Activated T-helper 2 cell treated with anti-CD3 and anti-CD28 coated beads, Interferon-gamma antibody, Interleukin-2, Interleukin-4, amounts not matched to agents 10 μg/mL and 5 μg/mL and 100 μg/mL, durations not matched to agents 14 hours and 24 hours and 36 hours (primary cell): ENCODE measurements around the gene CFAP100. TPM values are rescaled to one million over a fixed set of nuclear protein-coding genes. Genes with fewer than 3 reads are reported as not detected.

Source experiments
- DNase-seq: peaks from one replicate; pipeline ENCODE4 v3.0.0; 2021; ENCODE audit warnings: low spot score
- H3K27ac Mint-ChIP-seq: one replicate; pipeline ENCODE4 v1.8.0; 2021; ENCODE audit warnings: mixed read lengths
- H3K27me3 Mint-ChIP-seq: one replicate; pipeline ENCODE4 v1.8.0; 2021; ENCODE audit warnings: low read depth, mixed read lengths
- H3K36me3 Mint-ChIP-seq: one replicate; pipeline ENCODE4 v1.8.0; 2021; ENCODE audit warnings: low read depth, mixed read lengths
- H3K4me1 Mint-ChIP-seq: one replicate; pipeline ENCODE4 v1.8.0; 2021; ENCODE audit warnings: low read depth, mixed read lengths
- H3K4me3 Mint-ChIP-seq: one replicate; pipeline ENCODE4 v1.8.0; 2021; ENCODE audit warnings: low read depth, mild to moderate bottlenecking, moderate library complexity, mixed read lengths
- H3K9me3 Mint-ChIP-seq: one replicate; pipeline ENCODE4 v1.8.0; 2021; ENCODE audit warnings: mixed read lengths
- intact Hi-C: fragments of 100-400 bp; cut with micrococcal nuclease; formaldehyde crosslinking; loops from one replicate; pipeline ENCODE4 v1.15.1; 2023
- total RNA-seq: library from RNA; stranded (reverse); gene quantifications from 2 replicates; pipeline ENCODE4 v1.2.3, GENCODE V29; 2022

Gene CFAP100
- total RNA-seq, 1 donor from 2014 or later: not detected

GRCh38 chr3:126373682-126374601 is 20.8 kb upstream of the CFAP100 start:
- intact Hi-C loops: no loop called here
- DNase-seq: no peak
- H3K27me3 Mint-ChIP-seq: no peaks in the 10 kb centered on the region
- H3K27ac Mint-ChIP-seq: no peak overlapping the region
- no peaks in the 10 kb centered on the region for H3K4me1 Mint-ChIP-seq
- no peak overlapping the region for H3K4me3 Mint-ChIP-seq
- no peaks in the 10 kb centered on the region for H3K9me3 Mint-ChIP-seq
- H3K36me3 Mint-ChIP-seq: no peaks in the 10 kb centered on the region

GRCh38 chr3:126375835-126376331 is 18.8 kb upstream of the CFAP100 start:
- H3K4me1 Mint-ChIP-seq: no peaks in the 10 kb centered on the region
- no peak overlapping the region for H3K4me3 Mint-ChIP-seq
- H3K27me3 Mint-ChIP-seq: no peaks in the 10 kb centered on the region
- no peak for DNase-seq
- no peak overlapping the region for H3K27ac Mint-ChIP-seq
- H3K9me3 Mint-ChIP-seq: no peaks in the 10 kb centered on the region
- intact Hi-C loops: no loop called here
- H3K36me3 Mint-ChIP-seq: no peaks in the 10 kb centered on the region

GRCh38 chr3:126376444-126376843 is 18.3 kb upstream of the CFAP100 start:
- no peak overlapping the region for H3K4me3 Mint-ChIP-seq
- H3K36me3 Mint-ChIP-seq: no peaks in the 10 kb centered on the region
- DNase-seq: no peak
- intact Hi-C loops: no loop called here
- H3K4me1 Mint-ChIP-seq: no peaks in the 10 kb centered on the region
- no peaks in the 10 kb centered on the region for H3K9me3 Mint-ChIP-seq
- H3K27ac Mint-ChIP-seq: no peak overlapping the region
- no peaks in the 10 kb centered on the region for H3K27me3 Mint-ChIP-seq

- H3K36me3 Mint-ChIP-seq: no peaks in the 10 kb centered on the region
- no peaks in the 10 kb centered on the region for H3K27me3 Mint-ChIP-seq
- H3K9me3 Mint-ChIP-seq: no peaks in the 10 kb centered on the region
- H3K27ac Mint-ChIP-seq: no peak overlapping the region
- no peaks in the 10 kb centered on the region for H3K4me1 Mint-ChIP-seq
- H3K4me3 Mint-ChIP-seq: no peak overlapping the region
- DNase-seq: no peak
- intact Hi-C loops: no loop called here
These were observed 17.5 kb upstream of the CFAP100 start for GRCh38 chr3:126377211-126377610.

GRCh38 chr3:126378341-126378751 is 16.4 kb upstream of the CFAP100 start:
- no peaks in the 10 kb centered on the region for H3K9me3 Mint-ChIP-seq
- no peaks in the 10 kb centered on the region for H3K4me1 Mint-ChIP-seq
- H3K4me3 Mint-ChIP-seq: no peak overlapping the region
- no peak overlapping the region for H3K27ac Mint-ChIP-seq
- DNase-seq: no peak
- no peaks in the 10 kb centered on the region for H3K36me3 Mint-ChIP-seq
- intact Hi-C loops: no loop called here
- peaks cover 2% of the 10 kb centered on the region for H3K27me3 Mint-ChIP-seq

- intact Hi-C loops: no loop called here
- Mint-ChIP-seq H3K9me3 (no peaks in the 10 kb centered on the region), H3K27ac (no peak overlapping the region), H3K4me1 (no peaks in the 10 kb centered on the region), H3K27me3 (peaks cover 3% of the 10 kb centered on the region), H3K36me3 (no peaks in the 10 kb centered on the region), H3K4me3 (no peak overlapping the region)
- DNase-seq: no peak
These were observed 14.5 kb upstream of the CFAP100 start for GRCh38 chr3:126380011-126380768.

- DNase-seq: no peak
- Mint-ChIP-seq H3K27ac (no peak overlapping the region), H3K27me3 (peaks cover 6% of the 10 kb centered on the region), H3K4me1 (no peaks in the 10 kb centered on the region), H3K4me3 (no peak overlapping the region), H3K36me3 (no peaks in the 10 kb centered on the region), H3K9me3 (no peaks in the 10 kb centered on the region)
- intact Hi-C loops: no loop called here
These were observed 12.7 kb upstream of the CFAP100 start for GRCh38 chr3:126381966-126382365.

- intact Hi-C loops: loop anchor here (5.0 kb wide), 1 partner anchor 252 kb away; no protein-coding TSS in a partner anchor
- peak; percentile 14 for DNase-seq
- Mint-ChIP-seq H3K4me3 (no peak overlapping the region), H3K9me3 (no peaks in the 10 kb centered on the region), H3K27me3 (peaks cover 49% of the 10 kb centered on the region), H3K27ac (no peak overlapping the region), H3K4me1 (peaks cover 3% of the 10 kb centered on the region), H3K36me3 (no peaks in the 10 kb centered on the region)
These were observed 5.5 kb upstream of the CFAP100 start for GRCh38 chr3:126389112-126389793.

GRCh38 chr3:126389794-126390146 is 4.9 kb upstream of the CFAP100 start:
- peaks cover 3% of the 10 kb centered on the region for H3K4me1 Mint-ChIP-seq
- intact Hi-C loops: loop anchor here (5.0 kb wide), 1 partner anchor 252 kb away; no protein-coding TSS in a partner anchor
- no peak overlapping the region for H3K4me3 Mint-ChIP-seq
- H3K27me3 Mint-ChIP-seq: peaks cover 50% of the 10 kb centered on the region
- no peaks in the 10 kb centered on the region for H3K36me3 Mint-ChIP-seq
- no peak for DNase-seq
- H3K27ac Mint-ChIP-seq: no peak overlapping the region
- H3K9me3 Mint-ChIP-seq: no peaks in the 10 kb centered on the region

GRCh38 chr3:126390201-126390600 is 4.5 kb upstream of the CFAP100 start:
- intact Hi-C loops: no loop called here
- Mint-ChIP-seq H3K4me3 (no peak overlapping the region), H3K9me3 (no peaks in the 10 kb centered on the region), H3K4me1 (peaks cover 3% of the 10 kb centered on the region), H3K36me3 (no peaks in the 10 kb centered on the region), H3K27ac (no peak overlapping the region), H3K27me3 (peaks cover 50% of the 10 kb centered on the region)
- DNase-seq: no peak

- no peak overlapping the region for H3K27ac Mint-ChIP-seq
- no peaks in the 10 kb centered on the region for H3K9me3 Mint-ChIP-seq
- intact Hi-C loops: no loop called here
- H3K4me1 Mint-ChIP-seq: peaks cover 3% of the 10 kb centered on the region
- H3K27me3 Mint-ChIP-seq: peaks cover 49% of the 10 kb centered on the region
- DNase-seq: no peak
- H3K36me3 Mint-ChIP-seq: no peaks in the 10 kb centered on the region
- H3K4me3 Mint-ChIP-seq: no peak overlapping the region
These were observed 4.0 kb upstream of the CFAP100 start for GRCh38 chr3:126390751-126391150.

- no peak overlapping the region for H3K27ac Mint-ChIP-seq
- peaks cover 3% of the 10 kb centered on the region for H3K4me1 Mint-ChIP-seq
- peaks cover 49% of the 10 kb centered on the region for H3K27me3 Mint-ChIP-seq
These were observed 3.1 kb upstream of the CFAP100 start for GRCh38 chr3:126391631-126392030.

More at GRCh38 chr3:126391631-126392030, 3.1 kb upstream of the CFAP100 start:
- no peak for DNase-seq
- H3K4me3 Mint-ChIP-seq: no peak overlapping the region
- intact Hi-C loops: no loop called here
- H3K36me3 Mint-ChIP-seq: no peaks in the 10 kb centered on the region
- no peaks in the 10 kb centered on the region for H3K9me3 Mint-ChIP-seq
